D721Med (cell line): ENCODE measurements around the gene PSMD13.
"Not testable (repeated sequence)": the region's sequence is repeated elsewhere in the genome, so short reads cannot be mapped to it uniquely, and the experiment has no call there.

ENCODE experiments used
- DNase-seq: peaks from one replicate; pipeline ENCODE4 v3.0.0; 2011; ENCODE audit warnings: low spot score; ENCODE audit not compliant: insufficient read length
- FAIRE-seq: peaks from 2 replicates; lab custom pipeline; 2011; peaks lifted over from hg19 to GRCh38; lab: Jason Lieb, UNC
- TF ChIP-seq, protein P1 (sequence below): IDR thresholded peaks from 2 replicates; pipeline ENCODE4 v1.5.1; 2012; ENCODE audit warnings: mild to moderate bottlenecking, control low read depth; ENCODE audit not compliant: insufficient read depth; ENCODE audit errors: missing control alignments

Gene PSMD13

GRCh38 chr11:216081-216974, 20.4 kb upstream of the PSMD13 start:
- FAIRE-seq (no peak), DNase-seq (no peak)
- TF ChIP-seq, protein P1, sequence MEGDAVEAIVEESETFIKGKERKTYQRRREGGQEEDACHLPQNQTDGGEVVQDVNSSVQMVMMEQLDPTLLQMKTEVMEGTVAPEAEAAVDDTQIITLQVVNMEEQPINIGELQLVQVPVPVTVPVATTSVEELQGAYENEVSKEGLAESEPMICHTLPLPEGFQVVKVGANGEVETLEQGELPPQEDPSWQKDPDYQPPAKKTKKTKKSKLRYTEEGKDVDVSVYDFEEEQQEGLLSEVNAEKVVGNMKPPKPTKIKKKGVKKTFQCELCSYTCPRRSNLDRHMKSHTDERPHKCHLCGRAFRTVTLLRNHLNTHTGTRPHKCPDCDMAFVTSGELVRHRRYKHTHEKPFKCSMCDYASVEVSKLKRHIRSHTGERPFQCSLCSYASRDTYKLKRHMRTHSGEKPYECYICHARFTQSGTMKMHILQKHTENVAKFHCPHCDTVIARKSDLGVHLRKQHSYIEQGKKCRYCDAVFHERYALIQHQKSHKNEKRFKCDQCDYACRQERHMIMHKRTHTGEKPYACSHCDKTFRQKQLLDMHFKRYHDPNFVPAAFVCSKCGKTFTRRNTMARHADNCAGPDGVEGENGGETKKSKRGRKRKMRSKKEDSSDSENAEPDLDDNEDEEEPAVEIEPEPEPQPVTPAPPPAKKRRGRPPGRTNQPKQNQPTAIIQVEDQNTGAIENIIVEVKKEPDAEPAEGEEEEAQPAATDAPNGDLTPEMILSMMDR, result no peak

DNA sequence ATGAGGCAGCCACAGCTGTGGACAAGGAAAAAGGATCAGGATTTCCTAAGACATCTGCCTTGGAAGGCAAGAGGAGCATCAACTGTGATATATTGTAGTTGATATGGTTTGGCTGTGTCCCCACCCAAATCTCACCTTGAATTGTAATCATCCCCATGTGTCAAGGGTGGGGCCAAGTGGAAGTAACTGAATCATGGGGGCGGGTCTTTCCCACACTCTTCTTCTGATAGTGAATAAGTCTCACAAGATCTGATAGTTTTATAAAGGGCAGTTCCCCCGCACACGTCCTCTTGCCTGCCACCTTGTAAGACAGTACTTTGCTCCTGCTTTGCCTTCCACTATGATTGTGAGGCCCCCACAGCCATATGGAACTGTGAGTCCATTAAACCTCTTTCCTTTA, 19.1 kb upstream of the PSMD13 start:
- TF ChIP-seq, protein P1, result no peak
- DNase-seq (no peak), FAIRE-seq (no peak)

DNA sequence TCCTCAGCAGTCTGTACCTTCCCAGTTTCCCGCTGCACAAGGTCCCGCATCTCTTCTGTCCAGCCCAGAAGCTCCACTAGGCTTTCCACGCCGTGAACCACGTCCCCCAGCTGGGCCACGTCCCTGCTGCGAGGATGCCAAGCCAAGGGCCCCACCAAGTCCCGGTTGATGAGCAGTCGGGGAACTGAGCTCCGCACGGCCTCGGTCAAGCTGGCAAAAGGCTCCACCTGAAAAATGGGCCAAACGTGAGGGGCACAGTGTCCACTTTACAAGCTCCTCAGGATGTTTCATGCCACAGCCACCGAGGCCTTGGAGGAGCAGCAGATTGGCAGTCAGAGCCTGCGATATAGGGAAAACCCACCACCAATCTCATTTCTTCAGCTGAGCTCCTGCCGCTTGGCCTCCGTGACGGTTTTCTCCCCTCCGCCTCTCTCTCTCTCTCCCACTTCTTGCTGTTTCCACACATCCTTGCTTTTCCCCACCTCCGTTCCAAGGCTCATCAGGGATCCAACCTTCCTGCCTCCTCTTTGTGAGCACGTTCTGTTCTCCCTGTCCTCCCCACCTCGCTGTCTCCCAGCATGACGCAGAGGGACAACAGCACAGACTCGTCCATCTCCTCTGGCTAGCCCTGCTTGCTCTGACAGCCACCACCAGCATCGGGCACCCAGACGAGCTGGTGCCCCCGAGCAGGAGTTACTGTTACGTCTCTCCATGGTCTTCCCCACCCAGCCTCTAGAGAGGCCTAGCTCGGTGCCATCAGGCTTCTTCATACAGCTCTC, 17.8 kb upstream of the PSMD13 start:
- FAIRE-seq (no peak), DNase-seq (no peak)
- TF ChIP-seq, protein P1, result no peak

DNA sequence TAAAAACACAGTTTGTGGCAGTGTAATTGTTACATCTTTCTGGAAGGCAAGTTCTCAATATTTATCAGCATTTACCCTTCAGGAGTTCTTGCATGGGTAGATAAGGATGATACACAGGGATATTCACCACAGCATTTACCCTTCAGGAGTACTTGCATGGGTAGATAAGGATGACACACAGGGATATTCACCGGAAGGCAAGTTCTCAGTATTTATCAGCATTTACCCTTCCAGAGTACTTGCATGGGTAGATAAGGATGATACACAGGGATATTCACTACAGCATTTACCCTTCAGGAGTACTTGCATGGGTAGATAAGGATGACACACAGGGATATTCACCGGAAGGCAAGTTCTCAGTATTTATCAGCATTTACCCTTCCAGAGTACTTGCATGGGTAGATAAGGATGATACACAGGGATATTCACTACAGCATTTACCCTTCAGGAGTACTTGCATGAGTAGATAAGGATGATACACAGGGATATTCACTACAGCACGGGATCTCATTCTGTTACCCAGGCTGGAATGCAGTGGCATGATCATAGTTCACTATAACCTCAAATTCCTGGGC, 16.0 kb upstream of the PSMD13 start:
- not testable (repeated sequence) for DNase-seq, FAIRE-seq

GRCh38 chr11:221539-221938, 15.2 kb upstream of the PSMD13 start:
- TF ChIP-seq, protein P1, result no peak
- no peak for FAIRE-seq
- no peak for DNase-seq

DNA sequence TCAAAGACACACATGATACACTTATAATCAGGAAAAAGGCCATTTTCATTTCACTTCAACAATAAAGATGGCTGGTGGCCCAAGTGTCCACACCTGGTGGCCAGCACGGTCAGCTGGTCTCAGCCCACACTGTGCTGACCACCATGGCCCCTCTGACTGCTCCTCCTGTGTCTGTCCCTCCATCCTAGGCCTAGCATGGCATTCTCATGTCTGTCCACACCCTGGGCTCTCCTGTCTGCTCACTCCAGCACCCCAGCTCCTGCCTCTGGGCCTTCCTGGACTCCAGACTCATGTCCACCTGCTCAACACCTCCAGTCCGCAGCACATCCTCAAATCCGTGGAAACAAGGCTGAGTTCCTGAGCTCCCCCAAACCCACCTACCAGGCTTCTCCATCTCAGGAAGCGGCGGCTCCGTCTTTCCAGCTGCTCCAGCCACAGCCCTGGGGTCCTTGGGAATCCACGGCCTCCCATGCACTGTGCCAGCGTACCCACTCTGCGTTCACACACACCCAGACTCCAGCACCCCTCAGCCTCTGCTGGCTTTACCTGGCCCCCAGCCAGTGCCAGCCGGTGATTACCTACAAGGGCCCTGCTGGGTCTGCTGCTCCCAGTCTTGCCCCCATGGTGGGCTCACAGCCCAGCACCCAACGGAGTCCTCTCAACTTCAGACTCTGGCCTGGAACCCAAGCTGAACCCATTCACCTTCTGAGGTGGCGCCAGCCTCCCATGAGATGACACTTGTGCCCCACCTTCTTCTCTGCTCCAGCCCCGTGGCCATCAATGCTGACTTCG, 14.6 kb upstream of the PSMD13 start:
- TF ChIP-seq, protein P1, result no peak
- FAIRE-seq (no peak), DNase-seq (no peak)
